Measurements from ENCODE around the gene TRAPPC13. TPM values are rescaled to one million over a fixed set of nuclear protein-coding genes. Genes with fewer than 3 reads are reported as not detected.

Gene TRAPPC13, protein sequence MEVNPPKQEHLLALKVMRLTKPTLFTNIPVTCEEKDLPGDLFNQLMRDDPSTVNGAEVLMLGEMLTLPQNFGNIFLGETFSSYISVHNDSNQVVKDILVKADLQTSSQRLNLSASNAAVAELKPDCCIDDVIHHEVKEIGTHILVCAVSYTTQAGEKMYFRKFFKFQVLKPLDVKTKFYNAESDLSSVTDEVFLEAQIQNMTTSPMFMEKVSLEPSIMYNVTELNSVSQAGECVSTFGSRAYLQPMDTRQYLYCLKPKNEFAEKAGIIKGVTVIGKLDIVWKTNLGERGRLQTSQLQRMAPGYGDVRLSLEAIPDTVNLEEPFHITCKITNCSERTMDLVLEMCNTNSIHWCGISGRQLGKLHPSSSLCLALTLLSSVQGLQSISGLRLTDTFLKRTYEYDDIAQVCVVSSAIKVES
- 29.4 and 34.4 TPM in 2 replicates for total RNA-seq

DNA sequence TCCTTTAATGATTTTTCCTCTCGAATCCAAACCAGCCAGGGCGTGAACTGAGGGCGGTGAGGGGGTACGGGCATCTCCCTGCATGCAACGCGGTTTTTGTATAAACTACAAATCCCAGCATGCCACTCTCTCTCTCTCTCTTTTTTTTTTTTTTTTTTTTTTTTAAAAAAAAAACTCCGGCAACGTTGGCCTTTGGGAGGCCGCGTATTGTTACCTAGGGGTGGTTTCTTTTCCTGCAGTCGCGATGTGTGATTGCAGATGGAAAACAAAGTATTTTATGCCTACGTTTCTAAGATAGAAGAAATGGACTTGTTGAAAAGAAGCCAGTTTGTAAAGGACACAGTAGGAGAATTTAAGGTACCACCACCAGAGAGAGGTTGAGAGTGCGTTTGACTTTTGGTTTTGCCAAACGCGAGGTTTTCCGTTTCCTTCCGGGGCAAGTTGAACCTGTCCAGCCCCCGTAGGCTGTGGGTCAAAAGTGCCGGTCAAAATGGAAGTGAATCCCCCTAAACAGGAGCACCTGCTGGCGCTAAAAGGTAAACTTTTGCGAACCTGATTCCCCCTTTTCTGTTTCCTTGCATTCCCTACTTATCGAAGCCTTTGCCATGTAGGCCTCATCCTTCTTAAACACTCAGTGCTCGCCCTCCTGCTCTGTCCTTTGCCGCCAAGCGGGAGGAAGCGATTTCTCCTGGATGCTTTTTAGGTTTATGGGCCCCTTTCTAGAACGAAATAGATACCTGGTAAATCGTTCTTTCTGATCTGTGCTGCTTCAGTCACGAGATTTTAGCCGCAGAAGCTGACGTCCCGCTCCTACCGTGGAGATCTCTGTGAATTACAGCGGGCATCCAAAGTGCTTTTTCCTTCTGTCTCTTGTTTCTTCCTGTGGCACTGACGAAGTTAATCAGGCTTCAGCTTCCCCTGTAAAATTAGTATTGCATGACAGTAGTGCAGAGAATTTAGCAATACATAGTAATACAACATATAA lies at the start of gene TRAPPC13, which contains the start of gene SHLD3:
Gene TRAPPC13 (plus strand): TSS at position 457 of the 985 bp plus-strand sequence. CDS start 34 bp downstream, at position 491.
Gene SHLD3 (plus strand): TSS at position 457 of the 985 bp plus-strand sequence. CDS start 4,561 bp downstream, outside the sequence.

DNA sequence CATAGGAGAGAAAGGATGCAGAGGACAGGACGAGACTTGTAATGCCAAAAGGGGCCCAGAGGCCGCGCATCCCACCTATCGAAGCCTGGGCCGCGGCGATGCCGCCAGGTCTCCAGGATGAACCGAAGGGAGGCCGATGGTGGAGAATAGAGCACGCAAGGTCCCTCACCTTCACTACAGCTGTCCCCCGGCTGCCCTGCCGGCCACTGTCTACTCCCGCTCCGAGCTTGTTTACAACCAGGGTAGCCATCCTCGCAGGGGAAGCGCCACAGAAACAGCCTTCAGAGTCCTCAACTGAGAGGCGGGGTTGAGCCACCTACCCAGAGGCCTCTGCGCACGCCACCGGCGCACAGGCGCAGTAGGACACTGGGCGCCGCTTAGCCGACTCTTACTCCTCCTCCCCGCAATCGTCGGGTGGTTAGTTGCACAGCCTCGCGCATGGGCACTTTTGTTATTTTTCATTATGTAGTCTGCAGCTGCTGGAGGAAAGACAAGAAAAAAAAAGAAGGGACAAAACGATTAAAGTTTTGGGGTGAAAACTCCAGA lies 729 bp upstream of the TRAPPC13 start, which contains the start of gene TRIM23:
Gene TRIM23 (minus strand): TSS at position 309 of the 546 bp plus-strand sequence. CDS start 59 bp downstream, at position 250.

Small RNAs within 50 kb of the gene (small RNA-seq; reads per million reads assigned to genes)
- not detected for gene RNU6-540P

Other genes starting within 250 kb of the TRAPPC13 start
- 77.3 and 134 TPM in 2 replicates for gene ADAMTS6, start 143.1 kb upstream of the TRAPPC13 start, total RNA-seq
- 61.2 and 88.7 TPM in 2 replicates for gene CENPK, start 61.9 kb upstream of the TRAPPC13 start, total RNA-seq
- gene PPWD1, start 61.7 kb upstream of the TRAPPC13 start, total RNA-seq: 57.0 and 57.8 TPM in 2 replicates
- 14.9 and 15.4 TPM in 2 replicates for gene TRIM23, start 694 bp upstream of the TRAPPC13 start, total RNA-seq
- gene SHLD3, start within 50 bp of the TRAPPC13 start, total RNA-seq: 6.2 and 8.0 TPM in 2 replicates
- gene SGTB, start 97.1 kb downstream of the TRAPPC13 start, total RNA-seq: 18.1 and 23.9 TPM in 2 replicates
- 61.0 and 71.6 TPM in 2 replicates for gene NLN, start 97.2 kb downstream of the TRAPPC13 start, total RNA-seq

All from thoracic aorta endothelial cell (primary cell).